Mesothelial cell of epicardium (in vitro differentiated cells): ENCODE results near the gene KBTBD12. TPM values are rescaled to one million over a fixed set of nuclear protein-coding genes. Genes with fewer than 3 reads are reported as not detected.

Experiments used
- DNase-seq, 2 experiments: peaks; one replicate each; pipeline ENCODE4 v3.0.0; 2021; ENCODE audit warnings: low spot score in 2 of 2; ENCODE audit not compliant: unreplicated experiment in 2 of 2
- H3K27ac Mint-ChIP-seq: 2 replicates; pipeline ENCODE4 v1.8.0; 2021; ENCODE audit warnings: mixed read lengths
- H3K27me3 Mint-ChIP-seq: 2 replicates; pipeline ENCODE4 v1.8.0; 2021; ENCODE audit warnings: low read depth, mixed read lengths
- H3K36me3 Mint-ChIP-seq: 2 replicates; pipeline ENCODE4 v1.8.0; 2021; ENCODE audit warnings: mixed read lengths
- H3K4me1 Mint-ChIP-seq: 2 replicates; pipeline ENCODE4 v1.8.0; 2021; ENCODE audit warnings: mixed read lengths
- H3K4me3 Mint-ChIP-seq: 2 replicates; pipeline ENCODE4 v1.8.0; 2021; ENCODE audit warnings: mild to moderate bottlenecking, moderate library complexity, mixed read lengths
- H3K9me3 Mint-ChIP-seq: 2 replicates; pipeline ENCODE4 v1.8.0; 2021; ENCODE audit warnings: mixed read lengths
- CTCF ChIP-seq: fragments of 200-600 bp; sonication (generic); IDR thresholded peaks from one replicate; pipeline ENCODE4 v1.5.0; 2021; ENCODE audit warnings: antibody characterized with exemption; ENCODE audit not compliant: unreplicated experiment
- total RNA-seq: library from RNA; stranded (reverse); gene quantifications from 3 replicates; pipeline ENCODE4 v1.2.1, GENCODE V29; 2021

KBTBD12 gene
- total RNA-seq, 1 donor from 2014 or later, result not detected

- Mint-ChIP-seq H3K9me3 (no peaks in the 10 kb centered on the region), H3K4me3 (peak overlapping the region; percentile 13), H3K36me3 (no peaks in the 10 kb centered on the region), H3K27ac (no peak overlapping the region), H3K27me3 (peaks cover 62% of the 10 kb centered on the region), H3K4me1 (peaks cover 13% of the 10 kb centered on the region)
- no peak for TF ChIP-seq CTCF
- no peak for DNase-seq
Measured at GRCh38 chr3:127915937-127916493, 983 bp downstream of the KBTBD12 start.

GRCh38 chr3:127920738-127921137 is 5.7 kb downstream of the KBTBD12 start:
- TF ChIP-seq CTCF, result no peak

GRCh38 chr3:127923611-127924010 is 8.6 kb downstream of the KBTBD12 start:
- Mint-ChIP-seq H3K36me3 (no peaks in the 10 kb centered on the region), H3K4me3 (no peak overlapping the region), H3K9me3 (no peaks in the 10 kb centered on the region), H3K4me1 (no peaks in the 10 kb centered on the region), H3K27me3 (peaks cover 68% of the 10 kb centered on the region), H3K27ac (no peak overlapping the region)
- no peak for TF ChIP-seq CTCF
- no peak for DNase-seq

More at GRCh38 chr3:127920738-127921137, 5.7 kb downstream of the KBTBD12 start:
- DNase-seq, result no peak
- H3K27me3 Mint-ChIP-seq, result peaks cover 74% of the 10 kb centered on the region
- no peaks in the 10 kb centered on the region for H3K36me3 Mint-ChIP-seq
- H3K9me3 Mint-ChIP-seq, result no peaks in the 10 kb centered on the region
- peaks cover under 1% of the 10 kb centered on the region for H3K4me1 Mint-ChIP-seq
- H3K27ac Mint-ChIP-seq, result no peak overlapping the region
- no peak overlapping the region for H3K4me3 Mint-ChIP-seq

- no peak for DNase-seq
- no peak overlapping the region for H3K4me3 Mint-ChIP-seq
- H3K27ac Mint-ChIP-seq, result no peak overlapping the region
- H3K36me3 Mint-ChIP-seq, result no peaks in the 10 kb centered on the region
- no peaks in the 10 kb centered on the region for H3K4me1 Mint-ChIP-seq
- H3K9me3 Mint-ChIP-seq, result no peaks in the 10 kb centered on the region
- H3K27me3 Mint-ChIP-seq, result peaks cover 59% of the 10 kb centered on the region
- TF ChIP-seq CTCF, result no peak
Measured at GRCh38 chr3:127925384-127925783, 10.4 kb downstream of the KBTBD12 start.

- no peak overlapping the region for H3K27ac Mint-ChIP-seq
- no peak overlapping the region for H3K4me3 Mint-ChIP-seq
- no peaks in the 10 kb centered on the region for H3K36me3 Mint-ChIP-seq
- peaks cover 53% of the 10 kb centered on the region for H3K27me3 Mint-ChIP-seq
- H3K4me1 Mint-ChIP-seq, result no peaks in the 10 kb centered on the region
- DNase-seq, result no peak
- TF ChIP-seq CTCF, result no peak
- H3K9me3 Mint-ChIP-seq, result no peaks in the 10 kb centered on the region
Measured at GRCh38 chr3:127927829-127928604, 13.0 kb downstream of the KBTBD12 start.
